OCI-LY1 (cell line): Measurements from ENCODE around the gene CEP131.

Experiments
- H2AFZ ChIP-seq: fragments of 200-600 bp; sonication (generic), shearing (Covaris generic); 2 replicates; pipeline ENCODE4 v1.6.0; 2014; ENCODE audit warnings: antibody characterized with exemption, mild to moderate bottlenecking, low read length
- H3F3A ChIP-seq: fragments of 200-600 bp; sonication (generic), shearing (Covaris generic); 2 replicates; pipeline ENCODE4 v1.6.0; 2014; ENCODE audit warnings: mild to moderate bottlenecking, antibody characterized with exemption, low read length, moderate library complexity; ENCODE audit not compliant: insufficient read depth
- H3K27ac ChIP-seq: fragments of 200-600 bp; sonication (generic); 2 replicates; pipeline ENCODE4 v1.5.1; 2014; ENCODE audit warnings: low read length, mixed run types, mild to moderate bottlenecking, low read depth; ENCODE audit not compliant: poor library complexity, severe bottlenecking
- H3K27me3 ChIP-seq: fragments of 200-600 bp; sonication (generic); 2 replicates; pipeline ENCODE4 v1.6.0; 2014; ENCODE audit warnings: antibody characterized with exemption, mild to moderate bottlenecking, low read length, moderate library complexity; ENCODE audit not compliant: insufficient read depth
- H3K36me3 ChIP-seq: fragments of 200-600 bp; sonication (generic); 2 replicates; pipeline ENCODE4 v1.6.1; 2014; ENCODE audit warnings: mild to moderate bottlenecking, antibody characterized with exemption, low read length, moderate library complexity, mixed read lengths; ENCODE audit not compliant: insufficient read depth
- H3K4me1 ChIP-seq: fragments of 200-600 bp; sonication (generic); 2 replicates; pipeline ENCODE4 v1.5.1; 2014; ENCODE audit warnings: mild to moderate bottlenecking, low read length, moderate library complexity; ENCODE audit not compliant: insufficient read depth, severe bottlenecking
- H3K4me2 ChIP-seq: fragments of 200-600 bp; sonication (generic), shearing (Covaris generic); 2 replicates; pipeline ENCODE4 v1.6.1; 2014; ENCODE audit warnings: low read length
- H3K4me3 ChIP-seq: fragments of 200-600 bp; sonication (generic); 2 replicates; pipeline ENCODE4 v1.5.1; 2014; ENCODE audit warnings: low read length, low read depth, mild to moderate bottlenecking, mixed read lengths; ENCODE audit not compliant: poor library complexity, severe bottlenecking
- H3K79me2 ChIP-seq: fragments of 200-600 bp; shearing (Covaris generic); 2 replicates; pipeline ENCODE4 v1.6.1; 2016; ENCODE audit warnings: mixed run types, low read length, mixed read lengths; ENCODE audit not compliant: insufficient read depth
- H3K9ac ChIP-seq: fragments of 200-600 bp; sonication (generic), shearing (Covaris generic); 2 replicates; pipeline ENCODE4 v1.6.1; 2014; ENCODE audit warnings: mild to moderate bottlenecking, low read length, mixed read lengths
- H3K9me2 ChIP-seq: fragments of 200-600 bp; sonication (generic), shearing (Covaris generic); 2 replicates; pipeline ENCODE4 v1.6.1; 2014; ENCODE audit warnings: low read depth, mild to moderate bottlenecking, low read length, mixed read lengths
- H3K9me3 ChIP-seq: fragments of 200-600 bp; shearing (Covaris generic); 2 replicates; pipeline ENCODE4 v1.6.1; 2014; ENCODE audit warnings: low read length, mixed read lengths
- H4K20me1 ChIP-seq: fragments of 200-600 bp; sonication (generic), shearing (Covaris generic); 2 replicates; pipeline ENCODE4 v1.6.0; 2016; ENCODE audit warnings: mild to moderate bottlenecking, low read length; ENCODE audit not compliant: insufficient read depth
- CTCF ChIP-seq: fragments of 200-600 bp; sonication (generic), shearing (Covaris generic); IDR thresholded peaks from 2 replicates; pipeline ENCODE4 v1.5.1; 2017; ENCODE audit warnings: mild to moderate bottlenecking, antibody characterized with exemption, low read length, moderate library complexity, mixed read lengths
- EZH2 ChIP-seq: fragments of 200-600 bp; sonication (generic), shearing (Covaris generic); IDR thresholded peaks from 2 replicates; pipeline ENCODE4 v1.8.0; 2017; ENCODE audit warnings: borderline replicate concordance, mixed run types, mild to moderate bottlenecking, antibody characterized with exemption, low read length, moderate library complexity, mixed read lengths

Gene CEP131

DNA sequence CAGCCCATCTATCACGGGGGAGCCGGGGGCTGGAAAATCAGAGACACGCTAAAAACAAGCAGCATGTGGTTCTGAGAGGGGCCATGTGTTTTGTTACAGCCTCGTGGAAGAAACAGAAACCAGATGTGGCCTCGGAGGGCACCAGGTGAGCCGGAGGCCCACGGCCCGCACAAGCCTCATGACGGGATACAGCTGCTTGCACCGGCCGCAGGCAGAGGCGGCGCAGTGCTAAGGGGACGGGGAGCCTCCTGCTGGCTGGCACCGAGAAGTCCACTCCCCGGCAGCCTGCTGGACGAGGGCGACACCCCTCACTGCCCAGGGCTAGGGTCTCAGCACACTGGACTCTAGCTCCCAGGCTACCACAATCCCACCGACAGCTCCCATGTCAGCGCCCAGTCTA is 35.5 kb upstream of the CEP131 start:
- Histone ChIP-seq H3K36me3 (peaks cover 25% of the 10 kb centered on the region), H3F3A (no peaks in the 10 kb centered on the region), H3K79me2 (no peaks in the 10 kb centered on the region), H3K4me3 (no peak overlapping the region), H2AFZ (no peak overlapping the region), H3K4me1 (peaks cover under 1% of the 10 kb centered on the region), H4K20me1 (no peaks in the 10 kb centered on the region), H3K27me3 (no peaks in the 10 kb centered on the region), H3K4me2 (no peak overlapping the region), H3K27ac (no peak overlapping the region), H3K9ac (no peak overlapping the region), H3K9me2 (no peaks in the 10 kb centered on the region), H3K9me3 (no peaks in the 10 kb centered on the region)
- TF ChIP-seq EZH2 (no peak), CTCF (no peak)

- no peak overlapping the region for H3K27ac ChIP-seq
- H2AFZ ChIP-seq: no peak overlapping the region
- H3F3A ChIP-seq: no peaks in the 10 kb centered on the region
- no peaks in the 10 kb centered on the region for H3K79me2 ChIP-seq
- H3K9ac ChIP-seq: no peak overlapping the region
- H3K27me3 ChIP-seq: no peaks in the 10 kb centered on the region
- TF ChIP-seq CTCF (no peak), EZH2 (no peak)
- no peaks in the 10 kb centered on the region for H3K9me3 ChIP-seq
- H4K20me1 ChIP-seq: no peaks in the 10 kb centered on the region
- peaks cover 25% of the 10 kb centered on the region for H3K36me3 ChIP-seq
- H3K4me3 ChIP-seq: no peak overlapping the region
- H3K9me2 ChIP-seq: no peaks in the 10 kb centered on the region
- peaks cover 8% of the 10 kb centered on the region for H3K4me1 ChIP-seq
- no peak overlapping the region for H3K4me2 ChIP-seq
Measured at GRCh38 chr17:81257533-81257932, 34.8 kb upstream of the CEP131 start.

DNA sequence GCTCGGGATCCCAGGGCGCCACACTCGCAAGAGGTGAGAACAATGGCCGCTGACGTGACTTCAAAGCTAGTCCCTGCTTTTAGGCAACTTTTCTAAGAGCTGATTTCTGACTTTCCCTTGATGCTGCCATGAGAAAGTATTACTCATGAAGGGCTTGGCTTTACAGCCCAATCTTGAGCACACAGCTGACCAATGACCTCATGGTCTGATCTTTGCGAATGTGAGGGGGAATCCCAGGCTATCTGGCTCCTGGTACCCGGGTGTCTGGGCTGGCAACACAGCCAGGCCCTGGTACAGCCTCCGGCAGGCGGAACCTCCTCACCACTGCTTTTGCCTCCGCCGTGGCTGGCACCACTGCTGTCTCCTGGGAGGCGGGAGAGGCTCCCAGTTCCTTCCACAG is 33.9 kb upstream of the CEP131 start:
- Histone ChIP-seq H3K79me2 (no peaks in the 10 kb centered on the region), H3K4me3 (no peak overlapping the region), H3K27ac (no peak overlapping the region), H3K27me3 (no peaks in the 10 kb centered on the region), H3K36me3 (peaks cover 23% of the 10 kb centered on the region), H4K20me1 (no peaks in the 10 kb centered on the region), H3K9me2 (no peaks in the 10 kb centered on the region), H3K9me3 (no peaks in the 10 kb centered on the region), H3F3A (no peaks in the 10 kb centered on the region), H3K9ac (no peak overlapping the region), H3K4me2 (no peak overlapping the region), H3K4me1 (peaks cover 17% of the 10 kb centered on the region), H2AFZ (no peak overlapping the region)
- TF ChIP-seq EZH2 (no peak), CTCF (no peak)
